ENCODE data around the gene MYO7B.

DNA sequence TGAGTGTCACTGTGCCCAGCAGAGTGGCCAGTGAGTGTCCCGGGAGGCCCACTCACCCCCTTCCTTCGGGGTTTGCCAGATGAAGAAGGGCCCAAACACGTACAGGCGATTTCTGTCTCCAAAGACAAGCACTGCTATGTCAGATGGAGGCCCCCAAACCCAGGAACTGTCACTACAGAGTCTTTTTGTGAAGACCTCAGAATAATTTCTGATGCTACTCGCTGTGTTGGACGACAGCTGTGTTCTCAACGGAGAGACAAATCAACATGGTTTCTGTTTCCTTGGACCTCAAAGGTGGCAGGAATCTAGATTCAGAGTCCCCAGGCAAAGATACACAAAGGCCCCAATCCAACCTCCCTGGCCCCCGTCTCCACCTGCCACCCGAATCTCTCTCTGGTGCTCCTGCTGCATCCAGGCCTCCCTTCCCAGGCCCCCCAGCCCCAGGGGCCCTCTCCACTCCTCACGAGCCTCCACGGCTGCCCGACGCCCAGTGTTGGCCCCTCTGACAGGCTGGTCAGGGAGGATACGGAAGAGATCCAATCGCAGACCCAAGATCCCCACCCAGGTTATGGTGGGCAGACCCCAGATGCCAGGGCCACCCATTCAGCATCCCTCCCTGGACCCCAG lies 108.1 kb downstream of the MYO7B start:
- TF ChIP-seq, protein P1, sequence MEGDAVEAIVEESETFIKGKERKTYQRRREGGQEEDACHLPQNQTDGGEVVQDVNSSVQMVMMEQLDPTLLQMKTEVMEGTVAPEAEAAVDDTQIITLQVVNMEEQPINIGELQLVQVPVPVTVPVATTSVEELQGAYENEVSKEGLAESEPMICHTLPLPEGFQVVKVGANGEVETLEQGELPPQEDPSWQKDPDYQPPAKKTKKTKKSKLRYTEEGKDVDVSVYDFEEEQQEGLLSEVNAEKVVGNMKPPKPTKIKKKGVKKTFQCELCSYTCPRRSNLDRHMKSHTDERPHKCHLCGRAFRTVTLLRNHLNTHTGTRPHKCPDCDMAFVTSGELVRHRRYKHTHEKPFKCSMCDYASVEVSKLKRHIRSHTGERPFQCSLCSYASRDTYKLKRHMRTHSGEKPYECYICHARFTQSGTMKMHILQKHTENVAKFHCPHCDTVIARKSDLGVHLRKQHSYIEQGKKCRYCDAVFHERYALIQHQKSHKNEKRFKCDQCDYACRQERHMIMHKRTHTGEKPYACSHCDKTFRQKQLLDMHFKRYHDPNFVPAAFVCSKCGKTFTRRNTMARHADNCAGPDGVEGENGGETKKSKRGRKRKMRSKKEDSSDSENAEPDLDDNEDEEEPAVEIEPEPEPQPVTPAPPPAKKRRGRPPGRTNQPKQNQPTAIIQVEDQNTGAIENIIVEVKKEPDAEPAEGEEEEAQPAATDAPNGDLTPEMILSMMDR (IDR thresholded peaks at IDR 0.05) = no peak
- TF ChIP-seq POLR2A (IDR thresholded peaks at IDR 0.05) = no peak

Data from thyroid gland (tissue), 4 donors.